ENCODE results near the gene SELENOH. TPM values are rescaled to one million over a fixed set of nuclear protein-coding genes. Genes with fewer than 3 reads are reported as not detected.

The SELENOH gene
- total RNA-seq, 4 donors from 2014 or later, result 113 to 133 (median 124) TPM

DNA sequence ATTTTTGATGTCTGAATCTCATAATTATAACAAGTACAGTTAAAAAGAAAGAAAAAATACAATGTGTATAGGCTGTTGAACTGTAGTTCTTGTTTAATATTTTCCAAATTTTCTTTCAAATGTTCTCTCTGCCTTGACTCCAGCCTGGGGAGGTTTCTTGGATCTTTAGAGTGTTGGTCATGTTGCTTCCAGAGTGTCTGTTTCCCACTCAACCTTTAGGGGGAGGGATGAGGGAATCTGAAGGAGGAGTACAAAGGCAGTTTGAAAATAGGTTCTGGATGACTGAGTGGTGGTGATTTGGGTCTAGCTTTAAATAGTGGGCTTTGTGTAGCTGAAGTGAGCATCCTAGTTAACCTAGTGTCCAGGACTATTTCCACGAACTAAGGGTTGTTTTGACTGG is 22.3 kb downstream of the SELENOH start:
- no peak for DNase-seq (ENCODE audit: low spot score in 2 of 2)
- TF ChIP-seq, protein P1, sequence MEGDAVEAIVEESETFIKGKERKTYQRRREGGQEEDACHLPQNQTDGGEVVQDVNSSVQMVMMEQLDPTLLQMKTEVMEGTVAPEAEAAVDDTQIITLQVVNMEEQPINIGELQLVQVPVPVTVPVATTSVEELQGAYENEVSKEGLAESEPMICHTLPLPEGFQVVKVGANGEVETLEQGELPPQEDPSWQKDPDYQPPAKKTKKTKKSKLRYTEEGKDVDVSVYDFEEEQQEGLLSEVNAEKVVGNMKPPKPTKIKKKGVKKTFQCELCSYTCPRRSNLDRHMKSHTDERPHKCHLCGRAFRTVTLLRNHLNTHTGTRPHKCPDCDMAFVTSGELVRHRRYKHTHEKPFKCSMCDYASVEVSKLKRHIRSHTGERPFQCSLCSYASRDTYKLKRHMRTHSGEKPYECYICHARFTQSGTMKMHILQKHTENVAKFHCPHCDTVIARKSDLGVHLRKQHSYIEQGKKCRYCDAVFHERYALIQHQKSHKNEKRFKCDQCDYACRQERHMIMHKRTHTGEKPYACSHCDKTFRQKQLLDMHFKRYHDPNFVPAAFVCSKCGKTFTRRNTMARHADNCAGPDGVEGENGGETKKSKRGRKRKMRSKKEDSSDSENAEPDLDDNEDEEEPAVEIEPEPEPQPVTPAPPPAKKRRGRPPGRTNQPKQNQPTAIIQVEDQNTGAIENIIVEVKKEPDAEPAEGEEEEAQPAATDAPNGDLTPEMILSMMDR (IDR thresholded peaks at IDR 0.05), result no peak
- no peak for TF ChIP-seq POLR2A (IDR thresholded peaks at IDR 0.05)
- intact Hi-C loops (cut with DNase I; ENCODE audit: low total_unique reads), result no loop called here
- 8 to 10% methylated on average over 1 of the region's 1 CpG for WGBS, 2 donors
- no peak overlapping the region for H3K4me3 ChIP-seq (ENCODE audit: low read depth, poor library complexity, severe bottlenecking)

DNA sequence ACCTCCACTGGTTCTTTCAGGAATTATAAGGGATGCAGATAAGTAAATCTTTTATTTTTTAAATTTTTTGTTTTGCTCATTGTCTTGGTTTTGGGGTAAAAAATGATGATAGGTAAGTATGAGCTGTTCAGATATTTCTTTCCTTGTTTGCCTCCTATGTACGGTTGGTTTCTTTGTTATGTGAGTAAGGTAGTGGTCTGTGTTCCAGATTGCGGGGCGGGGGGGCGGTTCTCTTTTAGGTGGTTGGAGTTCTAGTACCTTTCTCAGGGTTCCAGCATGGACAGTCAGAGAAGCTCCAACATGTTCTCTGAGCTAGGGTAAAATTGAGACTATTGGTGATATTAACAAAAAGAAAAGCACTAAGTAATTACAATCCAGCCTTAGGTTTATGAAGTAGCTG is 22.7 kb downstream of the SELENOH start:
- TF ChIP-seq, protein P1 (IDR thresholded peaks at IDR 0.05), result no peak
- no peak for TF ChIP-seq POLR2A (IDR thresholded peaks at IDR 0.05)
- intact Hi-C loops (cut with DNase I; ENCODE audit: low total_unique reads), result no loop called here
- no peak for DNase-seq (ENCODE audit: low spot score in 2 of 2)

DNA sequence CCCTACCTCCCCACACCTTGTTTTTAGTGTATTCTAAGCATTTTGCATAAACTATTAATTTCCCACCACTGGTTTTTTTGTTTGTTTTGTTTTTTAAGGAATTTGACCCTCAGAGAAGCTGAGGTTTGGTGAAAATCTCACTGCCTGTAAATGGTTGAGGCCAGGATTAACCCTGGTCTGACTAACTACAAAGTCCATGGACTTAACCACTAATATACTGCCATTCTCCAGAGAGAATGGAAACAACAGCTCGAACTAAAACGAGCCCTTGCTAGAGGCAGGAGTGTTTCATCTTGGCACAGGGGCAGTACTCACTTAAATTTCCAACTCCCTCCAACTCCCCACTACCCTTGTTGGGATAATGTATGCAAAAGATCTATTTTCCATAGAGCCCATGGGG is 23.3 kb downstream of the SELENOH start:
- 20 to 30% methylated on average over 2 of the region's 2 CpGs for WGBS, 2 donors
- TF ChIP-seq, protein P1 (IDR thresholded peaks at IDR 0.05), result no peak
- no peak for TF ChIP-seq POLR2A (IDR thresholded peaks at IDR 0.05)
- no peak overlapping the region for H3K4me3 ChIP-seq (ENCODE audit: low read depth, poor library complexity, severe bottlenecking)
- DNase-seq (ENCODE audit: low spot score in 2 of 2), result no peak
- intact Hi-C loops (cut with DNase I; ENCODE audit: low total_unique reads), result no loop called here

More for the DNA sequence above, 22.7 kb downstream of the SELENOH start:
- 29 to 30% methylated on average over 4 of the region's 4 CpGs for WGBS, 2 donors
- no peak overlapping the region for H3K4me3 ChIP-seq (ENCODE audit: low read depth, poor library complexity, severe bottlenecking)

DNA sequence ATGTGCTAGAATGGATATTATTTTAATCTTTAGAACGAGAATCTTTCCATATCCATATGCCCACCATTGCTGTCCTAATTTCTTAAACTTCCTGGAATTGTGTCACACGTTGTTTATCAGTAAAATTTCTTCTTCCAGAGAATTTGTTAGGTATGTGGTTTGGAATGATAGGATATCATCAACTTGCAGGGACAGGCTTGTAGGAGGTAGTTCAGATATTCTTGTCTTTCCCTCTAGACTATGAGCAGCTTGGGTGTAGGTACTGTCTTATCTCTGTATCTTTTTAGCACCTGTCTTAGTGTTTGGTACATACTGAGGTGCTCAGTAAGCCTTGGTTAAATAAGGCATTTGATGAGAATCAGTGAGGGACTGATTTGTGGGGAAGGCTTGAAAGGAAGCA is 23.7 kb downstream of the SELENOH start:
- no peak for DNase-seq (ENCODE audit: low spot score in 2 of 2)
- TF ChIP-seq, protein P1 (IDR thresholded peaks at IDR 0.05), result no peak
- no peak for TF ChIP-seq POLR2A (IDR thresholded peaks at IDR 0.05)
- intact Hi-C loops (cut with DNase I; ENCODE audit: low total_unique reads), result no loop called here
- H3K4me3 ChIP-seq (ENCODE audit: low read depth, poor library complexity, severe bottlenecking), result no peak overlapping the region
- WGBS, 2 donors, result 11 to 17% methylated on average over 2 of the region's 2 CpGs

DNA sequence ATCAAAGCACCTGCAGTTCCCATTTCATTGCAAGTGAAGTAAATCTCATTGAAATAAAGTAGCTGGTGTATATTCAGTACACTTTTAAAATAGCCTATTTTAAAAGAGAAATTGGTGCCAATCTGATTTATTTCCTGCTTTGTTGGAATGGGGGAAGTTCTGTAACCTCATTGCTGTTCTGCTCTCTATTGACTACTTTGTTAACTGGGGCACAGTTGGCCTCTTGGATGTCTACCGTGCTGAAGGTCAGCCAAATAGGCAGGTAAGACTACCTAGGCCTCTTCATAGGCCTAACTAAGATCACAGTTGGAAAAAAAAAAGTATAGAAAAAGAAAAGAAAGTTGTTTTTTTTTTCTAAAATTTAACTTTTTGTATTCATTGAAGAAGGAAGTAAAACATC is 29.5 kb downstream of the SELENOH start:
- TF ChIP-seq, protein P1 (IDR thresholded peaks at IDR 0.05), result no peak
- TF ChIP-seq POLR2A (IDR thresholded peaks at IDR 0.05), result no peak
- intact Hi-C loops (cut with DNase I; ENCODE audit: low total_unique reads), result no loop called here
- DNase-seq (ENCODE audit: low spot score in 2 of 2), result no peak
- 35 to 49% methylated on average over 1 of the region's 1 CpG for WGBS, 2 donors
- H3K4me3 ChIP-seq (ENCODE audit: low read depth, poor library complexity, severe bottlenecking), result no peak overlapping the region

DNA sequence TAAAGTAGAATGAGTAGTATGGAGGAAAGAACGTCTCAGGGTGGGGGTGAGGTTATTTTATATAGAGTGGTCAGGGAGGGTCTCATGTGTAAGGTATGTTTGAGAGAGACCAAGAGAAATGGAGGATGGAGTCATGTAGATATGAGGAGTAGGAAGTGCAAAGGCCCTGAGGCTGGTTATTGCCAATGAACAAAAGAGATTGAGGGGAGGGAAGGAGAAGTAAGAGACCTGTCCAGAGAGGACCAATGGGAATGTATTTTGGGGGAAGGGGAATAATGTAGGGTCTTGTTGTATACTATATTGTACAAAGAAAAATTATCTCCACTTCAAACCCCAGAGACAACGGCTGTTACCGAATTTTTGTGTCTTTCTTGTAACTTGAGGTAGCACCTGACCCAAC is 30.1 kb downstream of the SELENOH start:
- intact Hi-C loops (cut with DNase I; ENCODE audit: low total_unique reads), result no loop called here
- no peak for DNase-seq (ENCODE audit: low spot score in 2 of 2)
- no peak for TF ChIP-seq POLR2A (IDR thresholded peaks at IDR 0.05)
- TF ChIP-seq, protein P1 (IDR thresholded peaks at IDR 0.05), result no peak
- 86 to 91% methylated on average over 3 of the region's 3 CpGs for WGBS, 2 donors
- no peak overlapping the region for H3K4me3 ChIP-seq (ENCODE audit: low read depth, poor library complexity, severe bottlenecking)

All from lower leg skin (tissue), 4 donors.